ENCODE measurements around the gene SH3PXD2A.
"Not testable (repeated sequence)": the region's sequence is repeated elsewhere in the genome, so short reads cannot be mapped to it uniquely, and the experiment has no call there.

SH3PXD2A gene

GRCh38 chr10:103732339-103733044, 122.9 kb downstream of the SH3PXD2A start:
- Histone ChIP-seq H3K27ac (no peak overlapping the region), H3K27me3 (ENCODE audit: control insufficient read depth, insufficient read depth, low read length) (no peaks in the 10 kb centered on the region), H2AFZ (no peak overlapping the region), H3K4me3 (ENCODE audit: low read depth, low read length) (no peak overlapping the region), H3K4me2 (ENCODE audit: low read length) (no peak overlapping the region), H3K9ac (no peak overlapping the region), H3K9me3 (ENCODE audit: control insufficient read depth, low read length) (no peaks in the 10 kb centered on the region), H3K79me2 (no peaks in the 10 kb centered on the region), H3K36me3 (ENCODE audit: control insufficient read depth, insufficient read depth, low read length) (no peaks in the 10 kb centered on the region), H3K4me1 (peaks cover 4% of the 10 kb centered on the region)
- no peak for TF ChIP-seq CTCF (IDR thresholded peaks at IDR 0.05)

GRCh38 chr10:103731609-103732270, 123.6 kb downstream of the SH3PXD2A start:
- no peak overlapping the region for H3K9ac ChIP-seq
- no peak for TF ChIP-seq CTCF (IDR thresholded peaks at IDR 0.05)
- H3K4me3 ChIP-seq (ENCODE audit: low read depth, low read length), result no peak overlapping the region
- no peaks in the 10 kb centered on the region for H3K27me3 ChIP-seq (ENCODE audit: control insufficient read depth, insufficient read depth, low read length)
- H3K9me3 ChIP-seq (ENCODE audit: control insufficient read depth, low read length), result no peaks in the 10 kb centered on the region
- no peaks in the 10 kb centered on the region for H3K79me2 ChIP-seq
- peaks cover 4% of the 10 kb centered on the region for H3K4me1 ChIP-seq
- no peak overlapping the region for H2AFZ ChIP-seq
- no peak overlapping the region for H3K27ac ChIP-seq
- no peaks in the 10 kb centered on the region for H3K36me3 ChIP-seq (ENCODE audit: control insufficient read depth, insufficient read depth, low read length)
- no peak overlapping the region for H3K4me2 ChIP-seq (ENCODE audit: low read length)

- H3K79me2 ChIP-seq; H3K36me3 ChIP-seq (ENCODE audit: control insufficient read depth, insufficient read depth, low read length); H3K27me3 ChIP-seq (ENCODE audit: control insufficient read depth, insufficient read depth, low read length); H3K9ac ChIP-seq; H3K27ac ChIP-seq; H2AFZ ChIP-seq; H3K9me3 ChIP-seq (ENCODE audit: control insufficient read depth, low read length); H3K4me1 ChIP-seq; H3K4me3 ChIP-seq (ENCODE audit: low read depth, low read length); H3K4me2 ChIP-seq (ENCODE audit: low read length): not testable (repeated sequence)
These were observed 124.3 kb downstream of the SH3PXD2A start for GRCh38 chr10:103731026-103731425.

- Histone ChIP-seq H2AFZ (no peak overlapping the region), H3K9me3 (ENCODE audit: control insufficient read depth, low read length) (no peaks in the 10 kb centered on the region), H3K27ac (no peak overlapping the region), H3K79me2 (no peaks in the 10 kb centered on the region), H3K27me3 (ENCODE audit: control insufficient read depth, insufficient read depth, low read length) (no peaks in the 10 kb centered on the region), H3K4me1 (peaks cover 4% of the 10 kb centered on the region), H3K4me3 (ENCODE audit: low read depth, low read length) (no peak overlapping the region), H3K9ac (no peak overlapping the region), H3K36me3 (ENCODE audit: control insufficient read depth, insufficient read depth, low read length) (no peaks in the 10 kb centered on the region), H3K4me2 (ENCODE audit: low read length) (no peak overlapping the region)
- no peak for TF ChIP-seq CTCF (IDR thresholded peaks at IDR 0.05)
These were observed 125.5 kb downstream of the SH3PXD2A start for GRCh38 chr10:103729851-103730250.

GRCh38 chr10:103727991-103728689, 127.2 kb downstream of the SH3PXD2A start:
- H3K4me2 ChIP-seq (ENCODE audit: low read length), result no peak overlapping the region
- H3K27me3 ChIP-seq (ENCODE audit: control insufficient read depth, insufficient read depth, low read length), result no peaks in the 10 kb centered on the region
- no peaks in the 10 kb centered on the region for H3K36me3 ChIP-seq (ENCODE audit: control insufficient read depth, insufficient read depth, low read length)
- no peak overlapping the region for H3K9ac ChIP-seq
- no peaks in the 10 kb centered on the region for H3K79me2 ChIP-seq
- H3K9me3 ChIP-seq (ENCODE audit: control insufficient read depth, low read length), result no peaks in the 10 kb centered on the region
- no peak overlapping the region for H3K4me3 ChIP-seq (ENCODE audit: low read depth, low read length)
- no peak overlapping the region for H3K27ac ChIP-seq
- peaks cover 2% of the 10 kb centered on the region for H3K4me1 ChIP-seq
- H2AFZ ChIP-seq, result no peak overlapping the region
- no peak for TF ChIP-seq CTCF (IDR thresholded peaks at IDR 0.05)

Data from parathyroid adenoma (tissue), 2 donors.